Neural crest cell (in vitro differentiated cells): ENCODE data around the gene IL6ST. TPM values are rescaled to one million over a fixed set of nuclear protein-coding genes. Genes with fewer than 3 reads are reported as not detected.
"Not testable (repeated sequence)": the region's sequence is repeated elsewhere in the genome, so short reads cannot be mapped to it uniquely, and the experiment has no call there.

Source experiments
- DNase-seq: peaks from one replicate; pipeline ENCODE4 v3.0.0; 2021; ENCODE audit warnings: low read depth, mixed read lengths, low spot score
- H3K27ac Mint-ChIP-seq: one replicate; pipeline ENCODE4 v1.8.0; 2021; ENCODE audit warnings: mild to moderate bottlenecking, mixed read lengths; ENCODE audit not compliant: unreplicated experiment
- H3K27me3 Mint-ChIP-seq: 2 replicates; pipeline ENCODE4 v1.8.0; 2021; ENCODE audit warnings: low read depth, mild to moderate bottlenecking, mixed read lengths
- H3K36me3 Mint-ChIP-seq: 2 replicates; pipeline ENCODE4 v1.8.0; 2021; ENCODE audit warnings: low read depth, mild to moderate bottlenecking, mixed read lengths
- H3K4me1 Mint-ChIP-seq: 2 replicates; pipeline ENCODE4 v1.8.0; 2021; ENCODE audit warnings: mixed read lengths
- H3K4me3 Mint-ChIP-seq: one replicate; pipeline ENCODE4 v1.8.0; 2021; ENCODE audit warnings: mild to moderate bottlenecking, mixed read lengths
- H3K9me3 Mint-ChIP-seq: 2 replicates; pipeline ENCODE4 v1.8.0; 2021; ENCODE audit warnings: mixed read lengths
- total RNA-seq: library from RNA; stranded (reverse); gene quantifications from 2 replicates; pipeline ENCODE4 v1.2.1, GENCODE V29; 2021
- TF ChIP-seq, protein P1 (sequence below): fragments of 200-600 bp; sonication (generic); conservative IDR thresholded peaks from 2 replicates; pipeline ENCODE4 v1.5.0; 2021; ENCODE audit warnings: antibody characterized with exemption, mild to moderate bottlenecking

Gene IL6ST
- total RNA-seq, 1 donor from 2014 or later = 39.6 TPM

DNA sequence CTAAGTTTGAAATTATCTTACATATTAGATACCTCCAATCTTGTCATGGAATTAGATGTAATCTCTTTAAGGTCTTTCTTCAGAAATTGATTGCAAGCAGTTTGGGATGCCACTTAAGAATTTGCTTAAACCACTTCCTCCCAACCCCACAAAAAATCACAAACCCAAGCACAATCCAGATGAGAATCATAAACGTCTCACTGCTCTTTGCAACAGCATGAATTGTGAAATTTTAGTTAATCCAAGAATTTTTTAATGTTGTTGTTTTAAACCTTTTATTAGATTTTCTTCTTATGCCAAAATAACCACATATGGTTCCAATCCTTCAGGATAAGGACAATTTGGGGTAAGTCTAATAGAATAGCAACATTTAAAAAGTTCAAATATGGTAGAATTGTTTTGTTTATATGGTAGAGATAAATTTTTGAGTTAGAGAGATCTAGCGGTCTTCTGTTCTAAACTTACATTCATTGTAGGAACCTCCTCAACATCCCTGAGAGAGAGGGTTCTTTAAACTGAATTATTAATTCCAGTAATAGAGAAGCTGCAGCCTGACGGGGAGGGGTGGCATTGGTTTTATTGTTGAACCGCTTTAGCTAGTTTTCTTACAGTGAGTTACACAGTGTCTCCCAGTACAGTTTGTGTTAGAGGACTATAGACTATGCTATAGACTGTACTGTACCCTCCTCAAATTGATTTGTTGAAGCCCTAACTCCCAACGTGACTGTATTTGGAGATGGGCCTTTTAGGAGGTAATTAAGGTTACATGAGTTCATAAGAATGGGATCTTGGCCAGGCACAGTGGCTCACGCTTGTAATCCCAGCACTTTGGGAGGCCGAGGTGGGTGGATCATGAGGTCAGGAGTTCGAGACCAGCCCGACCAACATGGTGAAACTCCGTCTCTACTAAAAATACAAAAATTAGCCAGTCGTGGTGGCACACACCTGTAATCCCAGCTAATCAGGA, 24.8 kb upstream of the IL6ST start:
- peaks cover 5% of the 10 kb centered on the region for H3K9me3 Mint-ChIP-seq
- peaks cover 4% of the 10 kb centered on the region for H3K36me3 Mint-ChIP-seq
- H3K27ac Mint-ChIP-seq = no peak overlapping the region

DNA sequence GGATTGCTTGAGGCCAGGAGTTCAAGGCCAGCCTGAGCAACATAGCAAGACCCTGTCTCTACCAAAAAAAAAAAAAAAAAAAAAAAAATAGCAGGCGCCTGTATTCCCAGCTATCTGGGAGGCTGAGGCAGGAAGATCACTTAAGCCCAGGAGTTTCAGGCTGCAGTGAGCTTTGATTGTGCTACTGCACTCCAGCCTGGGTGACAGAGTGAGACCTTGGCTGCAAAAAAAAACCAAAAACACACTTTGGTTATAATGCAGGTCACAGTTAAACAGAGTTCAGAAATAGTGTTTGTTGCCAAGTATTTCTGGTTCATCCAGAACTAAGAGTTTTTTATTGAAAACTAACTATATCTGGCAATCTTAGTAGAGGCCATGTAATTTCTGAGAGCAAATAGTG, 24.1 kb upstream of the IL6ST start:
- no peaks in the 10 kb centered on the region for H3K4me1 Mint-ChIP-seq
- H3K9me3 Mint-ChIP-seq = peaks cover 5% of the 10 kb centered on the region
- no peak overlapping the region for H3K27ac Mint-ChIP-seq
- DNase-seq = no peak
- H3K27me3 Mint-ChIP-seq = no peaks in the 10 kb centered on the region
- TF ChIP-seq, protein P1, sequence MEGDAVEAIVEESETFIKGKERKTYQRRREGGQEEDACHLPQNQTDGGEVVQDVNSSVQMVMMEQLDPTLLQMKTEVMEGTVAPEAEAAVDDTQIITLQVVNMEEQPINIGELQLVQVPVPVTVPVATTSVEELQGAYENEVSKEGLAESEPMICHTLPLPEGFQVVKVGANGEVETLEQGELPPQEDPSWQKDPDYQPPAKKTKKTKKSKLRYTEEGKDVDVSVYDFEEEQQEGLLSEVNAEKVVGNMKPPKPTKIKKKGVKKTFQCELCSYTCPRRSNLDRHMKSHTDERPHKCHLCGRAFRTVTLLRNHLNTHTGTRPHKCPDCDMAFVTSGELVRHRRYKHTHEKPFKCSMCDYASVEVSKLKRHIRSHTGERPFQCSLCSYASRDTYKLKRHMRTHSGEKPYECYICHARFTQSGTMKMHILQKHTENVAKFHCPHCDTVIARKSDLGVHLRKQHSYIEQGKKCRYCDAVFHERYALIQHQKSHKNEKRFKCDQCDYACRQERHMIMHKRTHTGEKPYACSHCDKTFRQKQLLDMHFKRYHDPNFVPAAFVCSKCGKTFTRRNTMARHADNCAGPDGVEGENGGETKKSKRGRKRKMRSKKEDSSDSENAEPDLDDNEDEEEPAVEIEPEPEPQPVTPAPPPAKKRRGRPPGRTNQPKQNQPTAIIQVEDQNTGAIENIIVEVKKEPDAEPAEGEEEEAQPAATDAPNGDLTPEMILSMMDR = no peak
- peaks cover 4% of the 10 kb centered on the region for H3K36me3 Mint-ChIP-seq
- H3K4me3 Mint-ChIP-seq = no peak overlapping the region

More for the DNA sequence above, 24.8 kb upstream of the IL6ST start:
- no peak for DNase-seq
- no peaks in the 10 kb centered on the region for H3K4me1 Mint-ChIP-seq
- H3K27me3 Mint-ChIP-seq = no peaks in the 10 kb centered on the region
- H3K4me3 Mint-ChIP-seq = no peak overlapping the region
- TF ChIP-seq, protein P1 = no peak

DNA sequence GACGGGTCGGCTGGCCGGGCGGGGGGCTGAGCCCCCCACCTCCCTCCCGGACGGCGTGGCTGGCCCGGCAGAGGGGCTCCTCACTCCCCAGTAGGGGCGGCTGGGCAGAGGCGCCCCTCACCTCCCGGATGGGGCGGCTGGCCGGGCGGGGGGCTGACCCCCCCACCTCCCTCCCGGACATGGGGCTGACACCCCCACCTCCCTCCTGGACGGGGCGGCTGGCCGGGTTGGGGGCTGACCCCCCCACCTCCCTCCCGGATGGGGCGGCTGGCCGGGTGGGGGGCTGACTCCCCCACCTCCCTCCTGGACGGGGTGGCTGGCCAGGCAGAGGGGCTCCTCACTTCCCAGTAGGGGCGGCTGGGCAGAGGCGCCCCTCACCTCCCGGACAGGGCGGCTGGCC, 19.9 kb upstream of the IL6ST start:
- not testable (repeated sequence) for H3K9me3 Mint-ChIP-seq, H3K4me3 Mint-ChIP-seq, H3K4me1 Mint-ChIP-seq, H3K27me3 Mint-ChIP-seq, H3K36me3 Mint-ChIP-seq, DNase-seq, H3K27ac Mint-ChIP-seq

DNA sequence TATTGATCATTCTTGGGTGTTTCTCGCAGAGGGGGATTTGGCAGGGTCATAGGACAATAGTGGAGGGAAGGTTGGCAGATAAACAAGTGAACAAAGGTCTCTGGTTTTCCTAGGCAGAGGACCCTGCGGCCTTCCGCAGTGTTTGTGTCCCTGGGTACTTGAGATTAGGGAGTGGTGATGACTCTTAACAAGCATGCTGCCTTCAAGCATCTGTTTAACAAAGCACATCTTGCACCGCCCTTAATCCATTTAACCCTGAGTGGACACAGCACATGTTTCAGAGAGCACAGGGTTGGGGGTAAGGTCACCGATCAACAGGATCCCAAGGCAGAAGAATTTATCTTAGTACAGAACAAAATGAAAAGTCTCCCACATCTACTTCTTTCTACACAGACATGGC, 19.2 kb upstream of the IL6ST start:
- H3K9me3 Mint-ChIP-seq, H3K27me3 Mint-ChIP-seq, H3K4me3 Mint-ChIP-seq, H3K36me3 Mint-ChIP-seq, H3K4me1 Mint-ChIP-seq, H3K27ac Mint-ChIP-seq, DNase-seq: not testable (repeated sequence)

DNA sequence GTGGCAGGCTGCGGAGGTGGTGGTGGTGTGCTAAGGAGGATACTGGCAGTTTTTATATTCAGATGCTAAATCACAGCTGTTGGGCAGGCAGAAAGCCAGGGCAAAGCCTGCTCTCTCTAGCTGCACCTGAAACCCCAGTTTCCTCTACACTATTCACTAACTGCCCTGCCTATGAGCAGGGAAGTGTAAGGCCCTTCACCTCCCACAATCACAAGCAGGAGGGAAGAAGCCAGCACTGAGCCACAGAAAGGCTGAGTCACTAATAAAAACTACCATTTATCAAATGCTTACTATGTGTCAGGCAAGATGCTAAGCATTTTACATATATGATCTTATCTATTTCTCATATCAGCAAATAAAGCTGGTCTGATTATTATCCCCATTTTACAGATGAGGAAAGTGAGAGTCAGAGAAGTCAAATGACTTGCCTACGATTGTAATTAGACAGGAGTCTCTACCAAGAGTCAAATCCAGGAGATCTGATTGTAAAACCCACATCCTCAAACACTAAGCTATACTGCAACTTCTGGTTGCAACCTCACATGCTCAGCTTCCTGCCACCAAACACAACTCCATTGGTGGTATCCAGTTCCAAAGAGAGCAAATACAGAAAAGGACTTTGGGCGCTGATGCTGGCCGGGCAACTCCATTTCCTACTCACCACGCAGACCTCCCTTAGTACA, 17.7 kb upstream of the IL6ST start:
- peaks cover 5% of the 10 kb centered on the region for H3K9me3 Mint-ChIP-seq
- no peak overlapping the region for H3K4me3 Mint-ChIP-seq
- TF ChIP-seq, protein P1 = no peak
- peaks cover 4% of the 10 kb centered on the region for H3K36me3 Mint-ChIP-seq
- H3K27ac Mint-ChIP-seq = no peak overlapping the region
- H3K27me3 Mint-ChIP-seq = no peaks in the 10 kb centered on the region
- H3K4me1 Mint-ChIP-seq = no peaks in the 10 kb centered on the region
- DNase-seq = no peak

DNA sequence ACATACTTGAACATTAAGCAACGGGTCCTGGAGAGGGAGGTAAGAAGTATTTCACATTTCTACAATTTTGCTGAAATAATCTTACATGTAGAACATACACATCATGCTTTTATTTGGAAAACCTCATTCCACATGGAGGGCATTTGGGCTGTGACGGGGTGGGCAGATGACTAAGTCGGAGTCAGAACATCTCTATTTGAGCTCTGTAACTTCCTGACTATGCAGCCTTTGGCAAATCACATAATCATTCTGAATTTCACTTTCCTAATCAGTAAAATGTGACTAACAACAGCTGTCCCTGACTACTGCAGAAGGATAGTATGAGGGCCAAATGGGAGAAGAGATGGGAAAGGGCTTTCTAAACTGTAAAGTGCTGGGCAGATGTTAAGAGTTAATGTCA, 17.1 kb upstream of the IL6ST start:
- Mint-ChIP-seq H3K4me1 (no peaks in the 10 kb centered on the region), H3K27ac (no peak overlapping the region), H3K9me3 (peaks cover 5% of the 10 kb centered on the region), H3K4me3 (no peak overlapping the region), H3K36me3 (peaks cover 4% of the 10 kb centered on the region), H3K27me3 (no peaks in the 10 kb centered on the region)
- TF ChIP-seq, protein P1 = no peak
- DNase-seq = no peak
